GM20000 (cell line): ENCODE measurements around the gene EFCAB5.
A peak's percentile ranks its signal among the peaks of the same experiment; 100 is the strongest.

Source experiments
- DNase-seq: peaks from one replicate; pipeline ENCODE4 v3.0.0; 2012; ENCODE audit warnings: low spot score
- CTCF ChIP-seq: IDR thresholded peaks from 2 replicates; pipeline ENCODE4 v1.5.1; 2012; ENCODE audit warnings: mild to moderate bottlenecking, control low read depth; ENCODE audit errors: extremely low read depth, missing control alignments

EFCAB5 gene

GRCh38 chr17:30092886-30093285, 151.5 kb downstream of the EFCAB5 start:
- no peak for DNase-seq
- TF ChIP-seq CTCF: no peak

DNA sequence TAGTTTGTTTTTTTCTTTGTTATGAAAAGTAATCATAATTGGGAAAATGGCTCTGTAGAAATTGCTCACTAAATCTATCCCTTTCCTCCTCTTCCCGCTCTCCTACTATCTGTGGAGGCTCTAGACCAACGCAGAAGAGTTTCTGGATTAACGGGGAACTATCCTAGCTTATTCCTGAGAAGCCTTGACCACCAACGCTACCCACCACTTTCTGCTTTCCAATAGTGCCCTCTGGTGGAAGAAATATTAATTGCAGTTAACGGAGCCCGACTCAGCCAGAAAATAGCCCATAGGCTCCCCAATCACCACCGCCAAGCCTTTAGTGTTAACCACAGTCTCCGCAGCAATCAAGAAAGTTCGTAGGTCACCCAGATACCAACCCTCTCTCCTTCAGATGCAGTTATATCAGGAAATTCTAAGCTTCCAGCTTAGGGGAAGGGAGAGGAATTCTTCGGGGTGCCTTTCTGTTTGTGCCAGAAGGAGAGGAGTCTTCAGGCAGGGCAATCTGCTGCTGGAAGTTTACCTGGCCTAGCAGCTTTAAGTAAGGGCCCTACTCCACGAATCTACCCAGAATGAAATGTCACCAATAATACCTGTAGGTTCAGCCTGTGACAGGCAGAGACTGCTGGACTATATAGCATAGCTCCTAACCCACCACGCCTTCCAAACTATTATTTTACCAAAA, 152.2 kb downstream of the EFCAB5 start:
- TF ChIP-seq CTCF: peak; percentile 65
- peak; percentile 71 for DNase-seq

DNA sequence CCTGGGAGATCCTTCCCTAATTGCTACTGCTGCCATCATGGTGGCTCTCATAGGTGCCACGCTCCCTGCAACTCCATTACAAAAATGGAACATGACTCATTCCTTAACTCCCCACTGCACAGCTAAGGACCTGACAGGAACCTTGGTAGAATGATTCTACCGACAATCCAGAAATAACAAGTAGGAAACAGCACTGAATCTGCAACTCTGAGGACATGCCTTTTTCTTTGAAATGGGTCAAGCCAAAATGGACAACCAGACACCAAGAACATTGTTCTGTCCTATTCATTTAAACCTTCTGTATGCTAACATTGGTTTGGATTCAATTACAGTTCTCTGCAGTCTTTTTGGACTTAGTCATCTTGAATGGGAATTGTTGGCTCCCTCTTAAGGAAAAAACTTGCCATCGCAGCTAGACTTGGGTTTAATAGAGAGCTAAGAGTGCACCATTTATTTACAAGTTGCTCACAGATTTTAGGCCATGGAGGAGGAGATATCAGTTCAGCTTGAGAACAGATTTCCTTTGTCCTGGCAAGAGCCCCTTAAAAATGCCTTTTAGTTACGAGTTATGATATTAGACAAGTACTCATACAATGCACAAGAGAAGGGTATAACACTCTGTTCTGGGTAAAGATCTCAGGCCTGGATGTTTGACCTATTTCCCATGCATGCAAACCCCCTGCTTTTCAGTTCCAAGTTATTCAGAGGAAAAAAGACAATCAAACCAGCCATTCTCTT, 154.2 kb downstream of the EFCAB5 start:
- no peak for TF ChIP-seq CTCF
- DNase-seq: peak; percentile 33

DNA sequence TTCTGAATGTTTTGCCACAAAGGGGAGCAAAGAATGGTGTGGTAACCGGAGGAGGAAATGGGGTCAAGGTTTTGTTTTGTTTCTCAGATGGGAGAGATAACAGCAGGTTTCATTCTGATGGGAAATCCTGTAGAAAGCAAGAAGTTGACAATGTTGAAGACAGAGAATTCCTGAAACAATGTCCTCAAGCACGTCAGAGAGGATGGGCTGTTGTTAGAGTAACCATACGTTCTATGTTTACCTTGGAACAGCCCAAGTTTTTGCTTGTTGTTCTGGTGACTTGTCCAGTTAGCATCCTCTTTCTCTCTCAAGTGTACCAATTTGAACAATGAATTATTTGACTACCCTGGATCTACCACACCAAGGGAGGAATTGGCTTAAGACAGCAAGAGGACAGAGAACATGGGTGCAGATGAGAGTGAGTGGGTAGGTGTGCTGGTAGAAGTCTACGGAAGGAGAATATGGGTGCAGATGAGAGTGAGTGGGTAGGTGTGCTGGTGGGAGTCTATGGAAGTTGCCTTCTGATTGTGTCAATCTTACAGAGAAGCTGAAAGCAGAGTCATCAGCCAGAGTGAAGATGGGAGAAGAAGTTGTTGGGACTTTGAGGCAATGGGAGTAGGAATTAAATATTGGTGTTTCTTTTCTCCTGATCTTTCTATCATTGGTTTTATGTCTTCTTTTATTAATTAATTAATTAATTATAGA, 160.4 kb downstream of the EFCAB5 start:
- no peak for DNase-seq
- TF ChIP-seq CTCF: no peak

DNA sequence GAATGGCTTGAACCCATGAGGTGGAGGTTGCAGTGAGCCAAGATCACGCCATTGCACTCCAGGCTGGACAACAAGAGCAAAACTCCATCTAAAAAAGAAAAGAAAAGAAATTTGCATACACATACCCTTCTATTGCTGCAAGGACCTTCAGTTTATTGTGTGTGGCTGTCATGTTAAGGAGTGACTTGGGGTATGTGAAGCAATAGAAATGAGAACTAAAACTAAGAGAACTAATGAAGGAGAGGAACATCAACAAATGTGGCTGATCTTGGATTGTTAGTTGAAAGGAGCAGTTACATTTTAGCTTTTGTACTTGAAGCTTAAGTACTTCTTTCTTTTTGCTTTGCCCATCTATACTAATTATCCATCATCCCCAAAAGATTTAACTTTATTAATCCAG, 162.5 kb downstream of the EFCAB5 start:
- TF ChIP-seq CTCF: no peak
- no peak for DNase-seq

- DNase-seq: peak; percentile 73
- peak; percentile 81 for TF ChIP-seq CTCF
Observed at GRCh38 chr17:30104575-30105339, 163.3 kb downstream of the EFCAB5 start.

GRCh38 chr17:30112794-30113193, 171.4 kb downstream of the EFCAB5 start:
- DNase-seq: no peak
- no peak for TF ChIP-seq CTCF
